ENCODE measurements around the gene CEBPZOS. TPM values are rescaled to one million over a fixed set of nuclear protein-coding genes. Genes with fewer than 3 reads are reported as not detected.

The CEBPZOS gene
- total and polyA plus RNA-seq, 9 of the 15 experiments (the other 6 are each of a cell fraction or from before 2014, with no cell fraction given) = 21.7 to 64.8 (median 46.7) TPM

DNA sequence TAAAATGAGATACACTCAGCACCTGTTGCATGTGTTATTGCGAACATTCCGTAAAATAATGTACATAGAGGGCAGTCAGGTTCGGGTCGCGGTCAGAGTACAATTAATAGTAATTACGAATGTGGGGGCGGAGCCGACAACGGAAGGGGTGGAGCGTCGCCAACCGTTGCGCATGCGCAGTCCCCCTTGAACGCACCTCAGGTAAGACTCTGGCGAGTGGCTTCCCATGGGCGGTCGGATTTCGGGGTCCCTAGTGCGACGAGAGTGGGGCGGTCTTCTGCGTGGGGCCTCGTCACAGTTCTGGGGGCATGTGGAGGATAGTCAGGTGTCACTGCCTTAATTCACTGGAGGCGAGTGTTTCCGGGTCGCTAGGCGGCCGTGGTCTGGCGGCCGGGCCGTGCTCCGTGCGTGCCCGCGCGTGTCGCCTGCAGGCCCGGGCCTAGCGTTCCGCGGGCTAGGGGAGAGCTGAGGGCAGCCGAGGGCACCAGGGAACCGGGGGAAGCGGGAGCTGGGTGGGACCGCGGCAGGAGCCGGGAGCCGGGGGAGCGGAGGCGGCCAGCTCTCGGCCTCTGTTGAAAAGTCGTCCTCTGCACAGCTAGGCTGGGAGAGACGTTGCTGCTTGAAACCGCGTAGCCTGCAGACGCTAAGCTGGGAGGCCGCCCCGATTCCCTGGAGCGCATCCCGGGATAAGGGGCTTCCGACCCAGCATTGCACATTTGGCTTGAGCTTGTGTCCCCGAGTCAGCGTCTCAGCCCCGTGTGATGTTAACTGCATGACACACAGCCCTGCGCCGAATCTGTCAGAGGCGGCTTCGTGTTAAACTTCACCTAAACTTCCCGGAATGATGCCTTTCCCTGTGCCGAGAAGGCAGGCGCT is at the start of gene CEBPZOS (continued):
- TF ChIP-seq, protein P1, sequence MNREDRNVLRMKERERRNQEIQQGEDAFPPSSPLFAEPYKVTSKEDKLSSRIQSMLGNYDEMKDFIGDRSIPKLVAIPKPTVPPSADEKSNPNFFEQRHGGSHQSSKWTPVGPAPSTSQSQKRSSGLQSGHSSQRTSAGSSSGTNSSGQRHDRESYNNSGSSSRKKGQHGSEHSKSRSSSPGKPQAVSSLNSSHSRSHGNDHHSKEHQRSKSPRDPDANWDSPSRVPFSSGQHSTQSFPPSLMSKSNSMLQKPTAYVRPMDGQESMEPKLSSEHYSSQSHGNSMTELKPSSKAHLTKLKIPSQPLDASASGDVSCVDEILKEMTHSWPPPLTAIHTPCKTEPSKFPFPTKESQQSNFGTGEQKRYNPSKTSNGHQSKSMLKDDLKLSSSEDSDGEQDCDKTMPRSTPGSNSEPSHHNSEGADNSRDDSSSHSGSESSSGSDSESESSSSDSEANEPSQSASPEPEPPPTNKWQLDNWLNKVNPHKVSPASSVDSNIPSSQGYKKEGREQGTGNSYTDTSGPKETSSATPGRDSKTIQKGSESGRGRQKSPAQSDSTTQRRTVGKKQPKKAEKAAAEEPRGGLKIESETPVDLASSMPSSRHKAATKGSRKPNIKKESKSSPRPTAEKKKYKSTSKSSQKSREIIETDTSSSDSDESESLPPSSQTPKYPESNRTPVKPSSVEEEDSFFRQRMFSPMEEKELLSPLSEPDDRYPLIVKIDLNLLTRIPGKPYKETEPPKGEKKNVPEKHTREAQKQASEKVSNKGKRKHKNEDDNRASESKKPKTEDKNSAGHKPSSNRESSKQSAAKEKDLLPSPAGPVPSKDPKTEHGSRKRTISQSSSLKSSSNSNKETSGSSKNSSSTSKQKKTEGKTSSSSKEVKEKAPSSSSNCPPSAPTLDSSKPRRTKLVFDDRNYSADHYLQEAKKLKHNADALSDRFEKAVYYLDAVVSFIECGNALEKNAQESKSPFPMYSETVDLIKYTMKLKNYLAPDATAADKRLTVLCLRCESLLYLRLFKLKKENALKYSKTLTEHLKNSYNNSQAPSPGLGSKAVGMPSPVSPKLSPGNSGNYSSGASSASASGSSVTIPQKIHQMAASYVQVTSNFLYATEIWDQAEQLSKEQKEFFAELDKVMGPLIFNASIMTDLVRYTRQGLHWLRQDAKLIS (CRISPR knock-in tag; IDR thresholded peaks at IDR 0.05) = 0 out of 2 replicates have a peak, but pooled peaks have one; percentile 45
- TF ChIP-seq, protein P2, sequence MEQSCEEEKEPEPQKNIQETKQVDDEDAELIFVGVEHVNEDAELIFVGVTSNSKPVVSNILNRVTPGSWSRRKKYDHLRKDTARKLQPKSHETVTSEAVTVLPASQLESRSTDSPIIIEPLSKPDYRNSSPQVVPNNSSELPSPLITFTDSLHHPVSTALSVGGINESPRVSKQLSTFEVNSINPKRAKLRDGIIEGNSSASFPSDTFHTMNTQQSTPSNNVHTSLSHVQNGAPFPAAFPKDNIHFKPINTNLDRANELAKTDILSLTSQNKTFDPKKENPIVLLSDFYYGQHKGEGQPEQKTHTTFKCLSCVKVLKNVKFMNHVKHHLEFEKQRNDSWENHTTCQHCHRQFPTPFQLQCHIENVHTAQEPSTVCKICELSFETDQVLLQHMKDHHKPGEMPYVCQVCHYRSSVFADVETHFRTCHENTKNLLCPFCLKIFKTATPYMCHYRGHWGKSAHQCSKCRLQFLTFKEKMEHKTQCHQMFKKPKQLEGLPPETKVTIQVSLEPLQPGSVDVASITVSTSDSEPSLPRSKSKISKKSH (CRISPR knock-in tag; IDR thresholded peaks at IDR 0.05) = no peak
- TF ChIP-seq GATAD2A (IDR thresholded peaks at IDR 0.05) = no peak
- TF ChIP-seq E2F3 (CRISPR knock-in tag; IDR thresholded peaks at IDR 0.05) = peak; percentile 81; the same call in 1 of the 2 replicates
- no peak for TF ChIP-seq SNIP1 (IDR thresholded peaks at IDR 0.05; ENCODE audit: low read depth)
- TF ChIP-seq ZNF3 (CRISPR knock-in tag; IDR thresholded peaks at IDR 0.05) = no peak
- no peak for TF ChIP-seq RBM15 (IDR thresholded peaks at IDR 0.05; ENCODE audit: insufficient read depth, low read length)
- peak; percentile 55; the same call in 1 of the 2 replicates for TF ChIP-seq ATF7 (IDR thresholded peaks at IDR 0.05)
- TF ChIP-seq FOXA1 (IDR thresholded peaks at IDR 0.05; ENCODE audit: borderline replicate concordance) = no peak
- no peak for TF ChIP-seq ZNF444 (CRISPR knock-in tag; IDR thresholded peaks at IDR 0.05)
- 0 out of 2 replicates have a peak, but pooled peaks have one; percentile 22 for TF ChIP-seq TOE1 (IDR thresholded peaks at IDR 0.05; ENCODE audit: borderline replicate concordance)
- 0 out of 2 replicates have a peak, but pooled peaks have one; percentile 84 for TF ChIP-seq TOE1 (CRISPR knock-in tag; IDR thresholded peaks at IDR 0.05; ENCODE audit: borderline replicate concordance, low read depth)
- peak; percentile 96 for TF ChIP-seq FOXP1 (CRISPR knock-in tag; IDR thresholded peaks at IDR 0.05)
- TF ChIP-seq, protein P3, sequence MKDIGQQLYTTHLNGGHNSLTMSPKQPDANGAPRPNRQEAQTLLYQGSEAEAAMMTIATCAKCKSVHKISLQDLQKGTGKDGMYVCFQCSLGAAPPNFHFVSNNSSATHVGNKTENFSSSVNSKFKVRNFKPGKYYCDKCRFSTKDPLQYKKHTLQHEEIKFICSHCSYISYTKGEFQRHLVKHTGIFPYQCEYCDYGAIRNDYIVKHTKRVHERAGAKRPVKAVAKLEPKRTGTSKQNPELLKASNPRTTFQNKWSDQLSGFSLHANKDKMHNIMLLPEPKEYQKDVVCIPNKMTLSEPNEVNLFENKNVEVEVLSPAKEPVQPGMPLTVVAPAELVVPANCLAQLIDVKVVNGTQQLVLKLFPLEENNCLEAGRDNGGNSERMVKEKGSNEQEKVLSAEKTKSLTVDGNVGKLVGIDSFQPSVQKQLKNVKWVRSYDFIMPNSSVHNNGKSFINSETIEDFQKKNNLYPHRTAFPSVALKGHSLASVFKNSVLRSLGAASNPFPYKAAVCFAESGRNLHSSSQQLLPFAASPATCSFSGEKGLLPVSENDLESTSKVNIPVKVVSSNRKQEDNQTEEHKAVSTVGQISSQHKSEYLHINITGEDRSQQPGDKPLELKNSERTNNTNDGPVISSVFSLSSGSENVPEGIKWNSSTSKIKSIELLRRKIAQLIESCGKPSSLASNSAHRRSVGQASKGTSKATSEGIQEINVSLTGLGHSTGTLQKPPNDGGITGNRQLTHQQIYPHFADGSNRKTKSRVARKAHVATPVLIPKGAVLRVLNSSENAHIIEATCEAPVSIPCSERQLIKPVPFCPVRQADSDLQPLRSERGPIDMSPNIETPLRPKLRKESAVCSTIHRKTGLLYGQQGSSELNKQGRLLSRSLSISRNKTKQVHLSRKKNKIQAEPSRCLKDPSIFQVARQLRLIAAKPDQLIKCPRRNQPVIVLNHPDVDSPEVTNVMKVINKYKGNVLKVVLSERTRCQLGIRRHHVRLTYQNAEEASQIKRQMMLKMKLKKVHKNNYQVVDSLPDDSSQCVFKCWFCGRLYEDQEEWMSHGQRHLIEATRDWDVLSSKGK (CRISPR knock-in tag; IDR thresholded peaks at IDR 0.05) = no peak
- TF ChIP-seq NEUROD1 (IDR thresholded peaks at IDR 0.05; ENCODE audit: borderline replicate concordance, low read depth, low read length, partially characterized antibody) = no peak
- TF ChIP-seq SIX5 (IDR thresholded peaks at IDR 0.05; ENCODE audit: borderline replicate concordance in 1 of 2, insufficient read depth in 1 of 2, low read depth in 1 of 2, low read length in 2 of 2) = no peak
- peak; percentile 38 for TF ChIP-seq CHD1 (IDR thresholded peaks at IDR 0.05; ENCODE audit: low read length)
- TF ChIP-seq STAT5B (CRISPR knock-in tag; IDR thresholded peaks at IDR 0.05) = no peak
